Fibroblast of the aortic adventitia (primary cell): ENCODE results near the gene PHTF1. TPM values are rescaled to one million over a fixed set of nuclear protein-coding genes. Genes with fewer than 3 reads are reported as not detected.

Experiments
- DNase-seq: peaks from one replicate; pipeline ENCODE4 v3.0.0-alpha.2; 2010; ENCODE audit warnings: low read depth
- H3K4me3 ChIP-seq: 2 replicates; pipeline ENCODE4 v1.5.1; 2011; ENCODE audit warnings: low read depth, mild to moderate bottlenecking, control low read depth, low read length, moderate library complexity
- total RNA-seq: library from RNA; depleted of rRNA; stranded (reverse); fragments of >200 nt; gene quantifications from 2 replicates; pipeline ENCODE4 v1.2.3, GENCODE V29; 2012; ENCODE audit warnings: low replicate concordance
- TF ChIP-seq, protein P1 (sequence below): IDR thresholded peaks from 2 replicates; pipeline ENCODE4 v1.5.1; 2011; ENCODE audit warnings: mild to moderate bottlenecking, low read length, control low read depth, inconsistent platforms; ENCODE audit not compliant: insufficient read depth

The PHTF1 gene
- total RNA-seq, result 36.3 and 59.4 TPM in 2 replicates

GRCh38 chr1:113759333-113760101 is at the start of gene PHTF1:
TSS of gene PHTF1 (minus strand) at chr1:113759486. CDS start at chr1:113758703, 783 bp downstream.
- peak within 1 kb of the TSS; percentile 90 for H3K4me3 ChIP-seq
- TF ChIP-seq, protein P1, sequence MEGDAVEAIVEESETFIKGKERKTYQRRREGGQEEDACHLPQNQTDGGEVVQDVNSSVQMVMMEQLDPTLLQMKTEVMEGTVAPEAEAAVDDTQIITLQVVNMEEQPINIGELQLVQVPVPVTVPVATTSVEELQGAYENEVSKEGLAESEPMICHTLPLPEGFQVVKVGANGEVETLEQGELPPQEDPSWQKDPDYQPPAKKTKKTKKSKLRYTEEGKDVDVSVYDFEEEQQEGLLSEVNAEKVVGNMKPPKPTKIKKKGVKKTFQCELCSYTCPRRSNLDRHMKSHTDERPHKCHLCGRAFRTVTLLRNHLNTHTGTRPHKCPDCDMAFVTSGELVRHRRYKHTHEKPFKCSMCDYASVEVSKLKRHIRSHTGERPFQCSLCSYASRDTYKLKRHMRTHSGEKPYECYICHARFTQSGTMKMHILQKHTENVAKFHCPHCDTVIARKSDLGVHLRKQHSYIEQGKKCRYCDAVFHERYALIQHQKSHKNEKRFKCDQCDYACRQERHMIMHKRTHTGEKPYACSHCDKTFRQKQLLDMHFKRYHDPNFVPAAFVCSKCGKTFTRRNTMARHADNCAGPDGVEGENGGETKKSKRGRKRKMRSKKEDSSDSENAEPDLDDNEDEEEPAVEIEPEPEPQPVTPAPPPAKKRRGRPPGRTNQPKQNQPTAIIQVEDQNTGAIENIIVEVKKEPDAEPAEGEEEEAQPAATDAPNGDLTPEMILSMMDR, result no peak
- DNase-seq, result peak; percentile 74

DNA sequence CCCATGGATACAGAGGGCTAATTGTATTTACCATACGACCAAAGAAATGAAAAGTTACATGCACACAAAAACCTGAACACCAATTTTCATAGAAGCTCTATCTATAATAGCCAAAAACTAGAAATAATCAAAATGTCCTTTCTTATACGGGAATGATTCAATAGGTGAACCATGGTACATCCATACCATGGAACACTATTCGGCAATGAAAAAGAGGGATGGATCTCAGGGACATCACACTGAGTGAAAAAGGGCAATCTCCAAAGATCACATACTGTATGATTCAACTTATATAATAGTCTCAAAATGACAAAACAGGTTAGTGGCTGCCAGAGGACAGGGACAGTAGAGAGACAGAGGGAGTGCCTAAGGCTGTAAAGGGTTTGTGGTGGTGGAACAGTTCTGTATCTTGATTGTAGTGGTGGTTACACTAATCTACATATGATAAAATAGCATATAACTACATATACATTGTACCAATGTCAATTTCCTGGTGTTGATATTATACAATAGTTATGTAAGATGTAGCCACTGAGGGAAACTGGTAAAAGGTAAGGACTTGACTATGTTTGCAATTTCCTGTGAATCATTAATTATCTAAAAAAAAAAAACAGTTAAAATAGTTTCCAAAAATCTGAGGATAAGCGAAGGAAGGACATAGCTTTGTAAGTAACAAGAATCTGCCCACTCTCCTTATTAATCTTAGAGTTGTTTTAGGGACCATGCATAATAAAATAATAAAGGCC is 49.3 kb upstream of the PHTF1 start:
- H3K4me3 ChIP-seq, result no peak overlapping the region
- TF ChIP-seq, protein P1, result no peak
- peak; percentile 27 for DNase-seq

DNA sequence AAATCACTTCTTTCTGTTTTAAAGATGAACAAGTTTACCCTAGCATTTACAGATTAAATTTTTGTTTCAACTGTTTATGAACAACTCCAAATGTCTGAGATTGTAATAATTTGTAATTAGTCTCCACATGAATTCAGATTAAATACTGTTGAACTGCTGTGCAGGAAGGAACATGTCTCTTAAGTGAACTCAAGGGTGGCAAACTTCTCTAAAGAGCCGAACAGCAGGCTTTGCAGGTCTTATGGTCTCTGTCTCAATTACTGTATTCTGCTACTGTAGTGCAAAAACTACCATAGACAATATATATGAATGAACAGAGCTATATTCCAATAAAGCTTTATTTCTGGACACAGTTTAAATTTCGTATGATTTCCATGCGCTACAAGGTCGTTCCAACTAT is 46.4 kb upstream of the PHTF1 start:
- TF ChIP-seq, protein P1, result no peak
- no peak for DNase-seq
- H3K4me3 ChIP-seq, result no peak overlapping the region

DNA sequence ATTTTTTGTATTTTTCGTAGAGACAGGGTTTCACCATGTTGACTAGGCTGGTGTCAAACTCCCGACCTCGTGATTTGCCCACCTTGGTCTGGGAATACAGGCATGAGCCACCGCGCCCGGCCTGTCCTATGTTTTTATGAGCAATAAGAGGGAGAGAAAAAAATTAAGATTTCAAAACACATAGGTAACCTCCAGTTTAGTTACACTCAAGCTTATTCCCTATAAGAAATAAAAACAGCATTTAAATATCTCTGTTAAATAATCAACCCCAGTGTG is 45.9 kb upstream of the PHTF1 start:
- DNase-seq, result no peak
- H3K4me3 ChIP-seq, result no peak overlapping the region
- TF ChIP-seq, protein P1, result no peak

DNA sequence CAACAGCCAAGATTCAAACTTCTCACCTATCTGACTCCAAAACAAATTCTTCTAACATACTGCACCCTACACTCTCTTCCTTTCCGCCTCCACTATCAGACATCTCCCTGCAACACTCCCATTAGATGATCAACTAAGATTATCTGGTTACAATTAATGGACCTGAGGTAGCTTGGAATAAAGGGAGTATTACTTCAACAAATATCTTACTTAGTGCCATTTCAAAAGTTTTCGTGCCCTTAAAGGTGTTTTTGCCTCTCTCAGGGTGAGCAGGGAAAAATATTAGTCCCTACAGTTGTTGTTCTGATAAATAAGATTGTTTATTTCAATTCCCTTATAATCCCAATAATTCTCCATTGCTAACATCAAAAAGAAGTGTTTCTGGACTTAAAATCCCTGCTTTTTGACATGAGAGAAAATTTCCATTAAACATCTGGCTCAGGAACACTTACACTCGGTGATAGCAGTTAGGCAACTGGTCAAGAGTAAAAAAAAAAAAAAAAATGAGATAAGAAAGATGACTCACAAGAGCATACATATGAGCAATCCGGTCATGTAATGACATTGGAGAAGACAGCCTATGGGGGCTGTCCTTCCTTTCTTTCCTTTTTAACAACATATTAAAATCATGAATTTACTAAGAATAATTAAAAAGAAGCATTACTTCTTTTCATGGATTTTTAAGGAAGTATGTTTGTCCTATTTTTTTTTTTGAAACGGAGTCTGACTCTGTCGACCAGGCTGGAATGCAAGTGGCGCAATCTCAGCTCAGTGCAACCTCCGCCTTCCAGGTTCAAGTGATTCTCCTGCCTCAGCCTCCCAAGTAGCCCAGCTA is 45.4 kb upstream of the PHTF1 start:
- no peak overlapping the region for H3K4me3 ChIP-seq
- DNase-seq, result peak; percentile 89
- TF ChIP-seq, protein P1, result no peak

DNA sequence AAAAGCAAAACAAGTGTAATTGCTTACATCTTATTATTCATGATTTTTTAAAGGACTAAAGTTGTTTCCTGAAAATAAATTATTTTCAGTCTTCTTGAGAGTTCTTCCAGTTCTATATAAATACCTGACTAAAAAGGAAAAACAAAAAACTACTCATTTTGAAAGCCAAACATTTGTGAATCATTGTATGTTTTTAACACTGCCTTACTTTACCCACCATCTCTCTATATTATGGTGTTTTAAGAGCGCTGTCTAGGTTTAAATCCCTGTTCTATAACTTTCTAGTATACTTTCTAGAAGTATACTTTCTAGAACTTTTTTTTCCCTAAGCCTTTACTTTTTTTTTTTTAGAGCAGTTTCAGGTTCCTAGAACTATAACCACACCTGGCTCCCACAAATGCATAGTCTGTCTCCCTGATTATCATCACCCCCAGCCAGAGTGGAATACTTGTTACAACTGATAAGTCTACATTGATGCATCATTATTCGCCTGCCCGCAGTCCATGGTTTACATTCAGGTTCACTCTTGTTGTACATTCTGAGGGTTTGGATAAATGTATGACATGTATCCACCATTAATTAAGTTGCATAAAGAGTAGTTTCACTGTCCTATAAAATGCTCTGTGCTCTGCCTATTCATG is 43.2 kb upstream of the PHTF1 start:
- TF ChIP-seq, protein P1, result no peak
- DNase-seq, result no peak
- H3K4me3 ChIP-seq, result no peak overlapping the region
